Thoracic aorta (tissue), 2 donors: ENCODE results near the gene MPPED2. TPM values are rescaled to one million over a fixed set of nuclear protein-coding genes. Genes with fewer than 3 reads are reported as not detected.

ENCODE experiments used
- ATAC-seq: fragments of 150-250 bp; one replicate; pipeline ENCODE4 v1.8.0; 2017; ENCODE audit warnings: low read depth; ENCODE audit not compliant: insufficient number of reproducible peaks, low FRiP score
- DNase-seq: peaks from one replicate; pipeline ENCODE4 v3.0.0-alpha.2; 2020; ENCODE audit warnings: low spot score
- H3K27ac ChIP-seq, 2 donors: fragments of 200-600 bp; sonication (generic); 1 replicate in 1 of 2; 2 replicates in 1 of 2; pipeline ENCODE4 v1.5.1; 2016; ENCODE audit warnings: mild to moderate bottlenecking in 2 of 2, moderate library complexity in 2 of 2
- H3K27me3 ChIP-seq: fragments of 200-600 bp; sonication (generic); replicated peaks from 2 replicates; pipeline ENCODE4 v1.6.0; 2016; ENCODE audit warnings: mild to moderate bottlenecking; ENCODE audit not compliant: insufficient read depth
- H3K36me3 ChIP-seq: fragments of 200-600 bp; sonication (generic); one replicate; pipeline ENCODE4 v1.5.1; 2016
- H3K4me1 ChIP-seq, 2 donors: fragments of 200-600 bp; sonication (generic); 1 replicate in 1 of 2; 2 replicates in 1 of 2; pipeline versions ENCODE4 v1.5.1 to v1.6.0; 2016; ENCODE audit warnings: low read depth in 2 of 2, mild to moderate bottlenecking in 1 of 2; ENCODE audit not compliant: control insufficient read depth in 1 of 2
- H3K4me3 ChIP-seq: fragments of 200-600 bp; sonication (generic); 2 replicates; pipeline ENCODE4 v1.5.1; 2016; ENCODE audit warnings: mild to moderate bottlenecking
- H3K9me3 ChIP-seq: fragments of 200-600 bp; sonication (generic); 2 replicates; pipeline ENCODE4 v1.5.1; 2016
- CTCF ChIP-seq: fragments of 200-600 bp; sonication (generic); IDR thresholded peaks from one replicate; pipeline ENCODE4 v1.5.1; 2019; ENCODE audit warnings: antibody characterized with exemption
- total RNA-seq, 2 donors: library from RNA; depleted of rRNA; stranded (reverse); fragments of >200 nt; gene quantifications; one replicate each; pipeline versions ENCODE4 v1.1.0 to v1.2.3, GENCODE V29; 2016

MPPED2 gene
- total RNA-seq, 2 donors from 2014 or later, result 16.0 to 18.8 TPM

GRCh38 chr11:30533445-30533947 is 52.7 kb downstream of the MPPED2 start:
- H3K4me3 ChIP-seq, result no peak overlapping the region
- no peaks in the 10 kb centered on the region for H3K9me3 ChIP-seq
- H3K4me1 ChIP-seq, result peaks cover 3 to 14% of the 10 kb centered on the region in 2 donors
- no peak for TF ChIP-seq CTCF
- no peak for ATAC-seq
- DNase-seq, result no peak
- no peak overlapping the region for H3K27ac ChIP-seq
- H3K27me3 ChIP-seq, result no peaks in the 10 kb centered on the region
- H3K36me3 ChIP-seq, result no peaks in the 10 kb centered on the region

GRCh38 chr11:30527566-30527965 is 58.6 kb downstream of the MPPED2 start:
- no peaks in the 10 kb centered on the region for H3K36me3 ChIP-seq
- H3K4me3 ChIP-seq, result no peak overlapping the region
- ATAC-seq (no peak), DNase-seq (no peak)
- no peak for TF ChIP-seq CTCF
- H3K4me1 ChIP-seq, result no peaks in the 10 kb centered on the region
- H3K27me3 ChIP-seq, result no peaks in the 10 kb centered on the region
- no peak overlapping the region for H3K27ac ChIP-seq
- no peaks in the 10 kb centered on the region for H3K9me3 ChIP-seq

- H3K27me3 ChIP-seq, result no peaks in the 10 kb centered on the region
- no peak for TF ChIP-seq CTCF
- no peaks in the 10 kb centered on the region for H3K9me3 ChIP-seq
These were observed 59.6 kb downstream of the MPPED2 start for GRCh38 chr11:30526558-30526957.

GRCh38 chr11:30522536-30523243 is 63.5 kb downstream of the MPPED2 start:
- no peak for TF ChIP-seq CTCF
- H3K9me3 ChIP-seq, result no peaks in the 10 kb centered on the region
- no peaks in the 10 kb centered on the region for H3K36me3 ChIP-seq
- H3K27ac ChIP-seq, result no peak overlapping the region
- no peak overlapping the region for H3K4me3 ChIP-seq
- DNase-seq, result no peak
- no peaks in the 10 kb centered on the region for H3K27me3 ChIP-seq
- peaks cover 0 to 5% of the 10 kb centered on the region in 2 donors for H3K4me1 ChIP-seq
- no peak for ATAC-seq

More at GRCh38 chr11:30526558-30526957, 59.6 kb downstream of the MPPED2 start:
- Histone ChIP-seq H3K36me3 (no peaks in the 10 kb centered on the region), H3K4me1 (peaks cover 0 to 1% of the 10 kb centered on the region in 2 donors), H3K4me3 (no peak overlapping the region), H3K27ac (no peak overlapping the region)
- DNase-seq (no peak), ATAC-seq (no peak)

- H3K36me3 ChIP-seq, result no peaks in the 10 kb centered on the region
- H3K9me3 ChIP-seq, result no peaks in the 10 kb centered on the region
- ATAC-seq, result no peak
- no peak overlapping the region for H3K27ac ChIP-seq
- no peak overlapping the region for H3K4me3 ChIP-seq
- H3K27me3 ChIP-seq, result no peaks in the 10 kb centered on the region
- DNase-seq, result no peak
- no peak for TF ChIP-seq CTCF
- H3K4me1 ChIP-seq, result peaks cover 5 to 9% of the 10 kb centered on the region in 2 donors
These were observed 64.7 kb downstream of the MPPED2 start for GRCh38 chr11:30521297-30522071.
